ENCODE data around the gene ATP2B2. TPM values are rescaled to one million over a fixed set of nuclear protein-coding genes. Genes with fewer than 3 reads are reported as not detected.

Gene ATP2B2
- total RNA-seq, 1 donor = 0.27 TPM

GRCh38 chr3:10289077-10289476 is 216.3 kb downstream of the ATP2B2 start:
- DNase-seq (ENCODE audit: low read depth in 2 of 3, low spot score in 2 of 3) = no peak

DNA sequence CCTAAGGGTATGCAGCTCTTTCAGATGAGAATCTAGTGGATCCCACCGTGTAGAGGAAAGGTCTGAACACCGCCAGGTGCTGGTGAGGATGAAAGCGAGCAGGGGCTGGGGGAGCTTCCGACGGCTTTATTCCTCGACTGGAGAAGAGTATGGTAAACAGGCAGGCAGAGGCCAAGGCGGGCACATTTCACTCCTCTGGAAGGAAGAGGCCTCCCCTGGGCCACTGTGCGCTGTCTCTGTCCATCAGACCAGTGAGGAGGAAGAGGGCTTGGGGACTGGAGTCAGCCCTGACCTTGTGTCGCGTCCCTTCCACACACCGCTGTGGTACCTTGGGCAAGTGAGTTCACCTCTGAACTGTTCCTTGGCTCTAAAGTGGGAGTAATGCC is 216.8 kb downstream of the ATP2B2 start:
- no peak for DNase-seq (ENCODE audit: low read depth in 2 of 3, low spot score in 2 of 3)

- DNase-seq (ENCODE audit: low read depth in 2 of 3, low spot score in 2 of 3) = no peak
Measured at GRCh38 chr3:10287936-10288574, 217.3 kb downstream of the ATP2B2 start.

- peak in 2 of 3 donors; percentile 62 to 72 for DNase-seq (ENCODE audit: low read depth in 2 of 3, low spot score in 2 of 3)
Measured at GRCh38 chr3:10286596-10287295, 218.6 kb downstream of the ATP2B2 start.

- no peak for DNase-seq (ENCODE audit: low read depth in 2 of 3, low spot score in 2 of 3)
Measured at GRCh38 chr3:10286133-10286524, 219.3 kb downstream of the ATP2B2 start.

DNA sequence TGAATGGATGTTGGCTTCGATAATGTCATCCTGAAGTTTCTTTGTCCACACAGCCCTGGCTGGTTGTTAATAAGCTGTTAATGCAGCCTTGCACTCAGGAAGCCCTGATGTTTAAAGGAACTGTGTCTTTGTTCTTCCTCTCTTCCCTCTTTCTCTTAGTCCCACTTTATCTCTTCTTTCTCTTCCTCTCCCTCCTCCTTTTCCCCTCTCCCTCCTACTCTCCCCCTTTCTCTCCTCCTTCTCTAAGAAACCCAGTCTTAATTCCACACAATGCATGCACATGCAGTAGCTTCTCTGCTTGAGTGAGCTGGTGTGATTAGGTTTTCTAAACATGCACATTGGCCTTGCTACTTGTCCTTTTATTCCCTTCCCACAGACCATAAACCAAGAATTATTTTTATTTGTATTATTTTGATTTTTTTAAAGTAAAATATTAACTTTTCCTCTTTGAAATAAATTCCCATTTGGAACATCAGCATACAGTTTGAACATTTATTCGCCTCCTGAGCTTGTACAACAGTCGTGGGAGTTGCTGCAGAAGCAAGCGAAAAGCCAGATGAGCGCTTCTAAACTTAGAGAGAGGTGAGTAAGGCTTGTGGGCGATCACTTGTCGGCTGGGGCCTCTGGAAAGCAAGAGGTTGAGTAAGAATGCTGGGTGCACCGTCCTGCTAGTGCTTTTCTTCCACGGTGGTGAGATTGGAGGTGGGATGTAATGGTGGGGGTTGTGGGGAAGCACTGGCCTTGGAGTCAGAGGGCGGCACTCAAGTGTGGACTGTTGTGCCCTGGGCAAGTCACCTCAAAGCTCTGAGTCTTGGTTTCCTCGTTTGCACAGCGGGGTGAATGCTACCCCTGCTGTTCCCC is 219.9 kb downstream of the ATP2B2 start:
- no peak for DNase-seq (ENCODE audit: low read depth in 2 of 3, low spot score in 2 of 3)

- DNase-seq (ENCODE audit: low read depth in 2 of 3, low spot score in 2 of 3) = peak in 2 of 3 donors; percentile 77 to 80
Measured at GRCh38 chr3:10284496-10284895, 220.9 kb downstream of the ATP2B2 start.

DNA sequence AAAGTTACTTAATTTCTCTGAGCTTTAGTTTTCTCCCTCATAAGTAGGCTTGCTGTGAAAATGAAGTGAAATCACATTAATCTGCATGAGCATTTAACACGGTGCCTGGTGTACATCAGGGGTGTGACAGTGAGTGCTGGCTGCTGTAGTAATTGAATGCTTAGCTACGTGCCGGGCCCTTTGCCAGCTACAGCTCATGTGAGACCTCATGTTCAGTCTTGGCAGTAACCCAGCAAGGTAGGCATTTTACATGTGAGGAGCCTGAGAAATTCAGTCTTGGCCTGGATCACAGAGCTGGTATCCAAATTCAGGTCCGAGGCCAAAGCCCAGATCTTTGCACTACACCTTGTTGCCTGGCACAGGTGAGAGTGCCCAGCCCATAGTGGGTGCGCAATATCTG is 221.7 kb downstream of the ATP2B2 start:
- no peak for DNase-seq (ENCODE audit: low read depth in 2 of 3, low spot score in 2 of 3)

- DNase-seq (ENCODE audit: low read depth in 2 of 3, low spot score in 2 of 3) = no peak
Measured at GRCh38 chr3:10281951-10282350, 223.4 kb downstream of the ATP2B2 start.

DNA sequence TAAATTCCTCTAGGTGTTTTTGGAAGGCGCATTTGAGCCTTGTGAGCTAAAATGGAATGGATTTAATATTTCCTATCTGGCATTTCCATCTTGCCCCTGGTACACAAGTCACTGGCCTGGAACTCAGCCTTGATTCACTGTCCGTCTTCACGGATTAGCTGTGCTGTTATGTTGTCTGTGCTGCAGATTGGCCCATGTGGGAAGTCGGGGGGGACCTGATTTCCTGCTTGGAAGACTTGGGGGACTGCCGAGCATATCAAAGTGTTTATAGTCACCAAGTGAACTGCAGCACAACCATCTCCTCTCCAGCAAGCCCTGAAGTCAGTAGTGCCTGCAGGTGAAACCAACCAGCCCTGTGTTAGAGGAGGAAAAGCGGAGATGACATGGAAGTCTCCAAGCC is 224.8 kb downstream of the ATP2B2 start:
- DNase-seq (ENCODE audit: low read depth in 2 of 3, low spot score in 2 of 3) = no peak

DNA sequence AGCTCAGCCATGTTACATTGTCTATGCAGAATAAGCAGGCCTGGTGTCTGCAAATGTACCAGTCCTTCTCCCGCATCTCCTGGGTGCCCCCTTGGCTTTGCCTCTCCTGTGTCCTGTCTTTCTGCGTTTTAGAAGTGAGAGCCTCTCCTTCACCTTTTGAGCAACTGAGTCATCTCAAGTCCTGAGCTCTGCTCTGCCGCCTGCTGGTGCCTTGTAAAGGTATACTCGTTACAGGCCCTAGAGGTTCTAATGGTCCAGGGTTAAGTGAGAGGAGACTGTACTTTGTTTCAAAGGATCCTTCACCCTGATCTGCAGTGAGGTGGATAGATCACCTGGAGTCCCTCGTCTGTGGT is 225.2 kb downstream of the ATP2B2 start:
- DNase-seq (ENCODE audit: low read depth in 2 of 3, low spot score in 2 of 3) = no peak

GRCh38 chr3:10279384-10280176 is 225.8 kb downstream of the ATP2B2 start:
- DNase-seq (ENCODE audit: low read depth in 2 of 3, low spot score in 2 of 3) = no peak

DNA sequence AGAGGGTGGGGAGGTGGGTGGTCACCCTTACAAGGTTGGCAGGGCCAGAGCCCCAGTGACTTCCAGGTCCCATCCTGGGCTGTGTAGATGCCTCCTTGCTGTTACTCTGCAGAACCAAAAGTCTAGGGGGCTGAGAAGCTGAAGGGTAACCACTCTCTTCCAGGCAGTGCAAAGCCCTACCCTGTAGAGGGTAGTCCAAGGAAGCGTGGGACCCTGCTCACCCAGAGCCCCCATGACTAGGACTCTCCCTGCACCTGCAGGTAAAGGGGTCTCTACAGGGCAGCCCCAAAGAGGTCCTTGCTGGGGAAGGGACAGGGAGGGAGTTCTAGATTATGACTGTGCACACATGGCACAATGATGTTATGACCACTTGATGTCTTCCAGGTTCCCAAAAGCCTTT is 226.9 kb downstream of the ATP2B2 start:
- no peak for DNase-seq (ENCODE audit: low read depth in 2 of 3, low spot score in 2 of 3)

DNA sequence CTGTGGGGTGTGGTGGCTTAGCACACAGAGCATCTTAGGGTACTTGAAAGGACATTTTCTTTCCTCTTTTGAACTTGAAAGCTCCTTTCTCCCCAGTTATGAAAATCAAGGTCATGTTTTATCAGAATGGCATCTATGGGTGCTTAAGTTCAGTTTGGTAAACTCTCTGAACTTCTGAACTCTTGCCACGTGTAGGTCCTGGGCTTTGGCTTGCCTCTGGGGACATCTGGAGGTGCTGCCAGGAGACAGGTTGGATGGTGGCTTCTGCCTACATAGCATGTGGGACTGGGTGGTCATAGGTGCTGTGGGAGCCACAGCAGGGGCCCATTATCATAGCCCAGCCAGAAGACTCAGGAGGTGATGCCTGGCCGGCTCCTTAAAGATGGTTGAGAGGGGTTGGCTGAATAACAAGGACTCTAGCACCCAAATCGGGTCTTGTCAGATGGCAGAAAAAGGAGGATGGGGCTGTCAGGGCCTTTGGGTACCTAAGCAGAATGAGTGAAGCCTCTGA is 228.2 kb downstream of the ATP2B2 start:
- no peak for DNase-seq (ENCODE audit: low read depth in 2 of 3, low spot score in 2 of 3)

DNA sequence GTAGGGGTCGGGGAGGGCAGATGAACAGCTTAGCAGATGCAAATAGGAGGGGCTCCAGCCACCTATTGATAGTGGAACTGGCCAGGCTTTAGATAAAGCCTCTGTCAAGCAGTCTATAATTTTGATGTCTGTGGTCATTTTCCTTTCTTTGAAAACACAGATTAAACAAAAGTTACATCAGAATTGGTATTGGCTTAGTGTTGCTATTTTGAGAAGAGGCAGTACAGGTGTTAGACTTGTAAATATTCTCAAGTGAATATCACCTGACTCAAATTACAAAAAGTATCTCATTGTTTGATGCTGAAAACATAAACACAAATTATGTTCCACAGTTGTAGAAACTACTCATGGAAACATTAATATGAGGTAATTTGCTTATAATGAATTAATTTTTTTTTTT is 230.8 kb downstream of the ATP2B2 start:
- no peak for DNase-seq (ENCODE audit: low read depth in 2 of 3, low spot score in 2 of 3)

Small RNA genes lying within 50 kb of the gene (small RNA-seq; reads per million reads assigned to genes)
- gene MIR378B = 0.95 reads per million, percentile 29 among the genes with 10 or more reads in this experiment
- not detected for gene MIR885
- gene RF02126 = not detected

Other genes starting within 250 kb of the ATP2B2 start
- gene GHRL, start 212.6 kb downstream of the ATP2B2 start, total RNA-seq = 1.1 TPM
- gene SEC13, start 184.5 kb downstream of the ATP2B2 start, total RNA-seq = 120 TPM

All from hematopoietic multipotent progenitor cell (in vitro differentiated cells).